ENCODE data around the gene SFT2D2.

SFT2D2 gene

GRCh38 chr1:168223261-168223660 lies 2.5 kb upstream of the SFT2D2 start:
- H3K9ac ChIP-seq (ENCODE audit: low read length in 2 of 2): no peak overlapping the region
- H3K27ac ChIP-seq (ENCODE audit: low read length): no peak overlapping the region
- H3K4me3 ChIP-seq (ENCODE audit: low read length in 2 of 2): no peak overlapping the region

DNA sequence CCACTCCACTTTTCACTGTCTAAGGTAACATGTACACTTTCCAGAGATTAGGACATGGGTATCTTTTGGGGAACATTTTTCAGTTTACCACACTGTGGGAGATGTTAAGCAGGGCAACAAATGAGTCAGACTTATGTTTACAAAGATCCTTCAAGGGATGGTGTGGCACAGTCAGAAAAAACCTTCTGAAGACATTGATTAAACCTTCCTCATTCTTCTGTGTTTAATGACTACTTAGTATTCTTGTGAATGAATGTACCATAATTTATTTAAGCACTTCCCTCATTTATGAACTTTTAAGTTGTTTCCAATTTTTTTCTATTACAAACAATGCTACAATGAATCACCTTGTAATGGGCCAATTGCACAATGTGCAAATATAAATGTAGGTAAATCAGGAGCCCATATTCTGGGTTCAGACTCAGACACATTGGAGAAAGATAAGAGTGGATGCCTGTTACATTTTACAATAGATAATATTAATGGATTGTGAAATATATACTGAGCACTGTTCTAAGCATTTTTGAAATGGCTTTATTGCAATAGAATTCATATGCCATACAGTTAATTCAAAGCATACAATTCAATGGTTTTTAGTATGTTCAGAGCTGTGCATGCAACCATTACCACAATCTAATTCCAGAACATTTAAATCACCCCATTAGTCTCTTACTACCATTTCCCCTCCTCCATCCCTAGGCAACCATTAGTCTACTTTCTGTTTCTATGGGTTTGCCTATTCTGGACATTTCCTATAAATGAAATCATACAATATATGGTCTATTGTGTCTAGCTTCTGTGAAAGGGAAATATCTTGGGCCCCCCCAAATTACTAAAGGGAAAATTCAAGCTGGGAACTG lies 1.9 kb upstream of the SFT2D2 start:
- no peak overlapping the region for H3K27ac ChIP-seq (ENCODE audit: low read length)
- no peaks in the 10 kb centered on the region for H3K27me3 ChIP-seq (ENCODE audit: control insufficient read depth in 1 of 2, insufficient read depth in 2 of 2, low read length in 2 of 2)
- no peak overlapping the region for H3K9ac ChIP-seq (ENCODE audit: low read length in 2 of 2)
- no peak overlapping the region for H3K4me3 ChIP-seq (ENCODE audit: low read length in 2 of 2)
- H3K4me1 ChIP-seq (ENCODE audit: control insufficient read depth, insufficient read depth, low read length): peaks cover 3% of the 10 kb centered on the region
- peaks cover 0 to 3% of the 10 kb centered on the region in 2 donors for H3K9me3 ChIP-seq (ENCODE audit: control insufficient read depth in 2 of 2, low read length in 2 of 2)
- no peaks in the 10 kb centered on the region for H3K36me3 ChIP-seq (ENCODE audit: control insufficient read depth in 2 of 2, insufficient read depth in 2 of 2, low read length in 2 of 2)

More at GRCh38 chr1:168223261-168223660, 2.5 kb upstream of the SFT2D2 start:
- Histone ChIP-seq H3K36me3 (ENCODE audit: control insufficient read depth in 2 of 2, insufficient read depth in 2 of 2, low read length in 2 of 2) (no peaks in the 10 kb centered on the region), H3K27me3 (ENCODE audit: control insufficient read depth in 1 of 2, insufficient read depth in 2 of 2, low read length in 2 of 2) (no peaks in the 10 kb centered on the region), H3K9me3 (ENCODE audit: control insufficient read depth in 2 of 2, low read length in 2 of 2) (peaks cover 0 to 3% of the 10 kb centered on the region in 2 donors), H3K4me1 (ENCODE audit: control insufficient read depth, insufficient read depth, low read length) (peaks cover 3% of the 10 kb centered on the region)

DNA sequence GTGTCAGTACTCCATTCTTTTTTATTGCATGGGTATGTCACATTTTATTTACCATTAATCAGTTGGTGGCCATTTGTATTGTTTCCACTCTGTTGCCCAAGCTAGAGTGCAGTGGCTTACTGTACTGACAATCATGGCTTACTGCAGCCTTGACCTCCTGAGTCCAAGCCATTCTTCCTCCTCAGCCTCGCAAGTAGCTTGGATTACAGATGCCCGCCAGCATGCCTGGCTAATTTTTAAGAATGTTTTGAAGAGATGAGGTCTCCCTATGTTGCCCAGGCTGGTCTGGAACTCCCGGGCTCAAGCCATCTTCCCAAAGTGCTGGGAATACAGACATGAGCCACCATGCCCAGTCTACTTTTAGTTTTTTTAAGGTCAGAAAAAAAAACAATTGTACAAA lies 813 bp upstream of the SFT2D2 start:
- peaks cover 0 to 3% of the 10 kb centered on the region in 2 donors for H3K9me3 ChIP-seq (ENCODE audit: control insufficient read depth in 2 of 2, low read length in 2 of 2)
- no peak overlapping the region for H3K9ac ChIP-seq (ENCODE audit: low read length in 2 of 2)
- no peak overlapping the region for H3K27ac ChIP-seq (ENCODE audit: low read length)
- peaks cover 12% of the 10 kb centered on the region for H3K4me1 ChIP-seq (ENCODE audit: control insufficient read depth, insufficient read depth, low read length)
- H3K27me3 ChIP-seq (ENCODE audit: control insufficient read depth in 1 of 2, insufficient read depth in 2 of 2, low read length in 2 of 2): no peaks in the 10 kb centered on the region
- peak overlapping the region in 1 of 2 donors; percentile 84 for H3K4me3 ChIP-seq (ENCODE audit: low read length in 2 of 2)
- H3K36me3 ChIP-seq (ENCODE audit: control insufficient read depth in 2 of 2, insufficient read depth in 2 of 2, low read length in 2 of 2): peaks cover 0 to 3% of the 10 kb centered on the region in 2 donors

GRCh38 chr1:168227620-168228019 lies 1.8 kb downstream of the SFT2D2 start:
- no peak overlapping the region for H3K9ac ChIP-seq (ENCODE audit: low read length in 2 of 2)
- H3K27ac ChIP-seq (ENCODE audit: low read length): no peak overlapping the region
- H3K27me3 ChIP-seq (ENCODE audit: control insufficient read depth in 1 of 2, insufficient read depth in 2 of 2, low read length in 2 of 2): no peaks in the 10 kb centered on the region
- peaks cover 0 to 3% of the 10 kb centered on the region in 2 donors for H3K9me3 ChIP-seq (ENCODE audit: control insufficient read depth in 2 of 2, low read length in 2 of 2)
- peak overlapping the region in 1 of 2 donors; percentile 21 for H3K4me3 ChIP-seq (ENCODE audit: low read length in 2 of 2)
- peaks cover 6 to 13% of the 10 kb centered on the region in 2 donors for H3K36me3 ChIP-seq (ENCODE audit: control insufficient read depth in 2 of 2, insufficient read depth in 2 of 2, low read length in 2 of 2)
- H3K4me1 ChIP-seq (ENCODE audit: control insufficient read depth, insufficient read depth, low read length): peaks cover 12% of the 10 kb centered on the region

DNA sequence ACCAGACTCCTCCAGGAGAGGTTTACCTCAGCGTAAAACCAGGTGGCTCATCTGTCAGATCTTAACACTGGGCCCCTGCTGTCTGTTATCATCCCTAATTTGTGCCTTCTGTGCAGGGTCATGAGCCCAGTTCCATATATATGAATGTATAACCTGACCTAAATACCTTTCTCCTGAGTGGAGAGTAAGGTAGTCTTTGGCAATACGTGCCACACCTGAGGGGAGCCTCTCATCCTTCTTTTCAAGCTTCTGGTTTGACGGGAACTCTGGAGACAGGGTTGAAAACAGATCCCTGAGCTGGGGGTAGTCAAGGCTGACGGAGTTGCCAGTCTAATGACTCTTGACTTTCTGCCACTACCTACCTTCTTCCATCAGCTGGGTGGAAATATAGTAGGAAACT lies 4.1 kb downstream of the SFT2D2 start:
- Histone ChIP-seq H3K36me3 (ENCODE audit: control insufficient read depth in 2 of 2, insufficient read depth in 2 of 2, low read length in 2 of 2) (peaks cover 17 to 22% of the 10 kb centered on the region in 2 donors), H3K4me3 (ENCODE audit: low read length in 2 of 2) (no peak overlapping the region), H3K27ac (ENCODE audit: low read length) (no peak overlapping the region), H3K9me3 (ENCODE audit: control insufficient read depth in 2 of 2, low read length in 2 of 2) (no peaks in the 10 kb centered on the region), H3K9ac (ENCODE audit: low read length in 2 of 2) (no peak overlapping the region), H3K4me1 (ENCODE audit: control insufficient read depth, insufficient read depth, low read length) (peaks cover 12% of the 10 kb centered on the region), H3K27me3 (ENCODE audit: control insufficient read depth in 1 of 2, insufficient read depth in 2 of 2, low read length in 2 of 2) (no peaks in the 10 kb centered on the region)

- no peak overlapping the region for H3K27ac ChIP-seq (ENCODE audit: low read length)
- peaks cover 8% of the 10 kb centered on the region for H3K4me1 ChIP-seq (ENCODE audit: control insufficient read depth, insufficient read depth, low read length)
- H3K9me3 ChIP-seq (ENCODE audit: control insufficient read depth in 2 of 2, low read length in 2 of 2): no peaks in the 10 kb centered on the region
- peaks cover 17 to 27% of the 10 kb centered on the region in 2 donors for H3K36me3 ChIP-seq (ENCODE audit: control insufficient read depth in 2 of 2, insufficient read depth in 2 of 2, low read length in 2 of 2)
- H3K9ac ChIP-seq (ENCODE audit: low read length in 2 of 2): no peak overlapping the region
- H3K27me3 ChIP-seq (ENCODE audit: control insufficient read depth in 1 of 2, insufficient read depth in 2 of 2, low read length in 2 of 2): no peaks in the 10 kb centered on the region
- H3K4me3 ChIP-seq (ENCODE audit: low read length in 2 of 2): no peak overlapping the region
Measured at GRCh38 chr1:168230709-168231108, 4.9 kb downstream of the SFT2D2 start.

DNA sequence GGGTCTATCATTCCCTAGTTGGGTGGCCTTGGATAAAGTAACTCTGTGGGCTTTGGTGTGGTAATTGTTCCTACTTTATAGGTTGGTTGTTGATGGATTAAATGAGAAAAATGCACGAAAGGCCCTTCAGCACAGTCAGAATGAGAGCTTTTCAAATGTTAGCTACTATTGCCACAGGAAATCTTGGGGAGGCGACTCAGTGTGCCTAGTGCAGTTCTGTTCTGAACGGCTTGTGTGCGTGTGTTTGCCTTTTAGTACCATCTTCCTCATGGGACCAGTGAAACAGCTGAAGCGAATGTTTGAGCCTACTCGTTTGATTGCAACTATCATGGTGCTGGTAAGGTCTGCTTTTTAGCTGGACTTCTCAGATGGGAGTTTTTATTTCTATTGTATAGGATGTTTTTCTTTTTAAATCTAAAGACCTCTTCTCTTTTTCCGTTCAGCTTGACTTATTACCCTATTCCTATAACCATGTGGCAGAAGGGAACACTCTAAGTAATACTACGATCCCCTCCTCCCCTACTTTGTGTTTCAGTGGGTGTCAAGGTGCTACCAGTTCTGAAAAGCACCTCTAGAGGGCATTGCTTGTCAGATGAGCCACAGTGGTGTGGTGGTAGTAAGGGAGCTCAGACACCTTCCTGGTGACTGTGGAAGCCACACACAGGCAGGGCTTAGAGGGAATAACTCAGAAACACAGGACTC lies 9.2 kb downstream of the SFT2D2 start:
- H3K36me3 ChIP-seq (ENCODE audit: control insufficient read depth in 2 of 2, insufficient read depth in 2 of 2, low read length in 2 of 2): peaks cover 34 to 45% of the 10 kb centered on the region in 2 donors
- no peak overlapping the region for H3K4me3 ChIP-seq (ENCODE audit: low read length in 2 of 2)
- H3K27me3 ChIP-seq (ENCODE audit: control insufficient read depth in 1 of 2, insufficient read depth in 2 of 2, low read length in 2 of 2): no peaks in the 10 kb centered on the region
- H3K9ac ChIP-seq (ENCODE audit: low read length in 2 of 2): no peak overlapping the region
- no peaks in the 10 kb centered on the region for H3K9me3 ChIP-seq (ENCODE audit: control insufficient read depth in 2 of 2, low read length in 2 of 2)
- no peaks in the 10 kb centered on the region for H3K4me1 ChIP-seq (ENCODE audit: control insufficient read depth, insufficient read depth, low read length)
- no peak overlapping the region for H3K27ac ChIP-seq (ENCODE audit: low read length)

- Histone ChIP-seq H3K27me3 (ENCODE audit: control insufficient read depth in 1 of 2, insufficient read depth in 2 of 2, low read length in 2 of 2) (no peaks in the 10 kb centered on the region), H3K27ac (ENCODE audit: low read length) (no peak overlapping the region), H3K36me3 (ENCODE audit: control insufficient read depth in 2 of 2, insufficient read depth in 2 of 2, low read length in 2 of 2) (peaks cover 34 to 48% of the 10 kb centered on the region in 2 donors)
Measured at GRCh38 chr1:168235548-168235885, 9.7 kb downstream of the SFT2D2 start.

GRCh38 chr1:168235937-168236336 lies 10.1 kb downstream of the SFT2D2 start:
- peaks cover 34 to 47% of the 10 kb centered on the region in 2 donors for H3K36me3 ChIP-seq (ENCODE audit: control insufficient read depth in 2 of 2, insufficient read depth in 2 of 2, low read length in 2 of 2)
- no peaks in the 10 kb centered on the region for H3K4me1 ChIP-seq (ENCODE audit: control insufficient read depth, insufficient read depth, low read length)
- no peaks in the 10 kb centered on the region for H3K9me3 ChIP-seq (ENCODE audit: control insufficient read depth in 2 of 2, low read length in 2 of 2)
- H3K9ac ChIP-seq (ENCODE audit: low read length in 2 of 2): no peak overlapping the region
- H3K4me3 ChIP-seq (ENCODE audit: low read length in 2 of 2): no peak overlapping the region
- no peaks in the 10 kb centered on the region for H3K27me3 ChIP-seq (ENCODE audit: control insufficient read depth in 1 of 2, insufficient read depth in 2 of 2, low read length in 2 of 2)
- no peak overlapping the region for H3K27ac ChIP-seq (ENCODE audit: low read length)

More at GRCh38 chr1:168235548-168235885, 9.7 kb downstream of the SFT2D2 start:
- H3K9me3 ChIP-seq (ENCODE audit: control insufficient read depth in 2 of 2, low read length in 2 of 2): no peaks in the 10 kb centered on the region
- no peak overlapping the region for H3K4me3 ChIP-seq (ENCODE audit: low read length in 2 of 2)
- no peaks in the 10 kb centered on the region for H3K4me1 ChIP-seq (ENCODE audit: control insufficient read depth, insufficient read depth, low read length)
- no peak overlapping the region for H3K9ac ChIP-seq (ENCODE audit: low read length in 2 of 2)

DNA sequence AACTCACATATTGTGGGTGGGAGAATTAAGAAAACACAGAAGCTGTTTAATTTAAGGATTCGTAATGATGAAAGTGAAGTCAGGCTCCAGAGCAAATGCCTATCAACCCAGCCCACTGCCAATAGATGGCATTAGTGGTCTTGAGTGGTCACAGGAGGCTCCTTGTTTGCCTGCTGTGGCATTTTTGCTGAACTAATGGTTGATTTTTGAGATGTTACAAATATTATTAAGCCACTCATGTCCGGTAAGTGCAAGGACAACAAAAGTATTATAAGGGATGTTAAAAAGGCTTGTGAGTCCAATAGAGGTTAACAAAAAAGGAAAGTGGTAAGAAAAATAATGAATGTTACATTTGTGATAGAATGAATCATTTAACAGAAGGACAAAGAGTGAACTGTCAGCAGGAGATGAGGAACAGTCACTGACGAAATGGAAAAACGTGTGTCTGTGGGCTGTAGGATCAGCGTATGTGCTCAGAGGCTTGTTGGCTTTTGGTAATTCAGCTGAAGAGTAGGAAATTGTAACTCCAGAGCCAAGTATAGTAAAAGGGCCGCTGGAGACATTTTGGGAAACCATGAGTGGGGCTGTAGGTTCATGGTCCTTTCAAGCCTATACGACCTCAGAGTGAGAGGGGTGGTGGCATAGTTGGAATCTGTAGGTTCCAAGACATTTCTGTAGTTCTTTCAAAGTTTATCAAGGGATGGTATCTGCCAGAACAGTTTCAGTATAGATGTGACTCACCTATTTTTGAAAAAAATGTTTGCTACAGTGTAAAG lies 11.2 kb downstream of the SFT2D2 start:
- Histone ChIP-seq H3K27ac (ENCODE audit: low read length) (no peak overlapping the region), H3K9me3 (ENCODE audit: control insufficient read depth in 2 of 2, low read length in 2 of 2) (no peaks in the 10 kb centered on the region), H3K27me3 (ENCODE audit: control insufficient read depth in 1 of 2, insufficient read depth in 2 of 2, low read length in 2 of 2) (no peaks in the 10 kb centered on the region), H3K4me3 (ENCODE audit: low read length in 2 of 2) (no peak overlapping the region), H3K36me3 (ENCODE audit: control insufficient read depth in 2 of 2, insufficient read depth in 2 of 2, low read length in 2 of 2) (peaks cover 34 to 45% of the 10 kb centered on the region in 2 donors), H3K9ac (ENCODE audit: low read length in 2 of 2) (no peak overlapping the region), H3K4me1 (ENCODE audit: control insufficient read depth, insufficient read depth, low read length) (no peaks in the 10 kb centered on the region)
